Activated T-cell treated with anti-CD3 and anti-CD28 coated beads, Interleukin-2, amount 50 U/mL, for 48 hours (primary cell): ENCODE results near the gene H6PD.
A peak's percentile ranks its signal among the peaks of the same experiment; 100 is the strongest.
"Not testable (repeated sequence)": the region's sequence is repeated elsewhere in the genome, so short reads cannot be mapped to it uniquely, and the experiment has no call there.

Experiments
- DNase-seq, 2 experiments: peaks; one replicate each; pipeline ENCODE4 v3.0.0-alpha.2; 2020

H6PD gene

GRCh38 chr1:9281071-9281827 lies 46.7 kb downstream of the H6PD start:
- DNase-seq: no peak

GRCh38 chr1:9281908-9282695 lies 47.5 kb downstream of the H6PD start:
- DNase-seq: no peak

- DNase-seq: no peak
Observed at GRCh38 chr1:9282696-9282955, 48.1 kb downstream of the H6PD start.

- DNase-seq: no peak
Observed at GRCh38 chr1:9284061-9284460, 49.5 kb downstream of the H6PD start.

- no peak for DNase-seq
Observed at GRCh38 chr1:9286556-9286955, 52.0 kb downstream of the H6PD start.

GRCh38 chr1:9289090-9289534 lies 54.5 kb downstream of the H6PD start:
- DNase-seq: peak; percentile 91 to 95

- no peak for DNase-seq
Observed at GRCh38 chr1:9289711-9290485, 55.3 kb downstream of the H6PD start.

- DNase-seq: no peak
Observed at GRCh38 chr1:9291914-9292360, 57.4 kb downstream of the H6PD start.

- DNase-seq: peak; percentile 66 to 76
Observed at GRCh38 chr1:9292361-9293240, 58.0 kb downstream of the H6PD start, which contains the start of gene SPSB1. TSS of gene SPSB1 (plus strand) at chr1:9292894. CDS start at chr1:9355892, 62,998 bp downstream.

GRCh38 chr1:9293241-9293532 lies 58.6 kb downstream of the H6PD start:
- DNase-seq: no peak

- DNase-seq: peak; percentile 60 to 66
Observed at GRCh38 chr1:9293533-9294404, 59.2 kb downstream of the H6PD start.

GRCh38 chr1:9294405-9294773 lies 59.8 kb downstream of the H6PD start:
- DNase-seq: peak; percentile 59 to 65

GRCh38 chr1:9294910-9295636 lies 60.5 kb downstream of the H6PD start:
- DNase-seq: peak; percentile 46 to 54

- DNase-seq: no peak
Observed at GRCh38 chr1:9295884-9296283, 61.3 kb downstream of the H6PD start.

- DNase-seq: no peak
Observed at GRCh38 chr1:9296850-9297249, 62.3 kb downstream of the H6PD start.

GRCh38 chr1:9297831-9298230 lies 63.3 kb downstream of the H6PD start:
- no peak for DNase-seq

- no peak for DNase-seq
Observed at GRCh38 chr1:9298282-9298681, 63.7 kb downstream of the H6PD start.

GRCh38 chr1:9299571-9300541 lies 65.3 kb downstream of the H6PD start:
- DNase-seq: not testable (repeated sequence)

GRCh38 chr1:9300573-9300972 lies 66.0 kb downstream of the H6PD start:
- DNase-seq: no peak
